H1 (cell line): ENCODE measurements around the gene EVI2A. TPM values are rescaled to one million over a fixed set of nuclear protein-coding genes. Genes with fewer than 3 reads are reported as not detected.

Experiments
- CHD7 ChIP-seq: fragments of 300-600 bp; sonication (generic); IDR thresholded peaks from 2 replicates; pipeline ENCODE4 v1.7.1; 2012; ENCODE audit warnings: low read length, moderate library complexity, mild to moderate bottlenecking, inconsistent platforms; ENCODE audit not compliant: insufficient replicate concordance
- KDM1A ChIP-seq: fragments of 200-600, 300-600 bp; sonication (generic); IDR thresholded peaks from 2 replicates; pipeline ENCODE4 v1.7.1; 2016; ENCODE audit warnings: mild to moderate bottlenecking, low read length, borderline replicate concordance
- TAF7 ChIP-seq: optimal IDR thresholded peaks from 2 replicates; pipeline ENCODE3; 2011; ENCODE audit warnings: low read depth, mild to moderate bottlenecking, inconsistent platforms, low read length, moderate library complexity, borderline replicate concordance
- polyA plus RNA-seq, 7 experiments: library from polyadenylated mRNA; depleted of rRNA in 3 of 7; stranded (reverse) in 5 of 7; unstranded in 2 of 7; fragments of >200 nt in 5 of 7; fragments of 200-250 nt in 2 of 7; gene quantifications; 1 replicate in 5 of 7; 2 replicates in 1 of 7; 4 replicates in 1 of 7; pipeline versions ENCODE4 v1.2.1 to v1.2.3, GENCODE V29; 2011 to 2013; ENCODE audit warnings: missing spikeins in 2 of 7, mixed read lengths in 2 of 7
- total RNA-seq: library from RNA; stranded (reverse); fragmentation: NEBNext Ultra II Directional; extraction: Animal tissue kit (Norgen Biotek cat#: 25700); gene quantifications from 2 replicates; pipeline ENCODE4 v1.2.1, GENCODE V29; 2021

The EVI2A gene
- total and polyA plus RNA-seq, 2 of the 8 experiments (the other 6 are each of a cell fraction or from before 2014, with no cell fraction given): not detected

GRCh38 chr17:31291820-31292219 lies 29.6 kb downstream of the EVI2A start (continued):
- TF ChIP-seq CHD7 (no peak), TAF7 (no peak), KDM1A (no peak)
